Epithelial cell of umbilical artery (primary cell): ENCODE measurements around the gene VARS2. TPM values are rescaled to one million over a fixed set of nuclear protein-coding genes. Genes with fewer than 3 reads are reported as not detected.

ENCODE experiments used
- total RNA-seq: library from RNA; depleted of rRNA; stranded (reverse); fragments of >200 nt; gene quantifications from 2 replicates; pipeline ENCODE4 v1.2.3, GENCODE V29; 2014

The VARS2 gene
- total RNA-seq: 15.9 and 27.8 TPM in 2 replicates

DNA sequence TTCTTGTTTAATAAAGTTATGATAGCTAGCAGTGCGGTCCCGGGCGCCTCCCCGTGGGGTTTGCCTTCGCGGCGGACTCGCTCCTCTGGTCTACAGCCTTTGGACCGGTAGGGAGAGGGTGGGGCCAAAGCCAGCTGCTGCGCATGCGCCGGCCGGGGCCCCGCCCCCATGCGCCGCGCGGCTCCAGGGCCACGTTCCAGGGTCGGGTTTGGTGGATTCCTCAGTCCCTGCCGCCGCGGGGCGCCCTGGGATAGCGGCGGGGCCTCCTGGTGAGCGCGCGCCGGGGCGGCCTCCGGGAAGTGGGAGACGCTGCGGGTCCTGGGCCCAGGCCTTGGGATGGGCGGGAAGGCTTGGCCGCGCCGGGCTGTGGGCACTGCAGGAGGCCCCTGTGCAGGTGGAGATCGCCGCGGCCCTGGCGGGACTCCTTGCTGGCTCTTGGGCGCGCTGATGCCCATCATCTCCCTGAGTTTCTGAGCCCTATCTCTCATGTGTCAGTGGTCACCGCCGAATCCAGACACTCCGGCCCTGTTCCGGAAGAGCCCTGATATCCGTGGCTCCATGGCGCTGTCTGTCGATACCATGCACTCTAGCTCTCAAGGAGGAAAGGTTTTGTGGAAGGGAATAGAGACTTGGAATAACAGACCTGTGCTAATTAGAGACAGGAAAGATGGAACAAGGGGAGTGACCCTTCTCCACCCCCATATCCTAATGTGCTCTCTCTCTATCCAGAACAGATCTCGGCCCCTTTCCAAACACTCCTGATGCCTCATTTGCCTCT, at the start of gene VARS2:
Gene VARS2 (plus strand): TSS at position 163 of the 778 bp plus-strand sequence. CDS start 599 bp downstream, at position 762.

DNA sequence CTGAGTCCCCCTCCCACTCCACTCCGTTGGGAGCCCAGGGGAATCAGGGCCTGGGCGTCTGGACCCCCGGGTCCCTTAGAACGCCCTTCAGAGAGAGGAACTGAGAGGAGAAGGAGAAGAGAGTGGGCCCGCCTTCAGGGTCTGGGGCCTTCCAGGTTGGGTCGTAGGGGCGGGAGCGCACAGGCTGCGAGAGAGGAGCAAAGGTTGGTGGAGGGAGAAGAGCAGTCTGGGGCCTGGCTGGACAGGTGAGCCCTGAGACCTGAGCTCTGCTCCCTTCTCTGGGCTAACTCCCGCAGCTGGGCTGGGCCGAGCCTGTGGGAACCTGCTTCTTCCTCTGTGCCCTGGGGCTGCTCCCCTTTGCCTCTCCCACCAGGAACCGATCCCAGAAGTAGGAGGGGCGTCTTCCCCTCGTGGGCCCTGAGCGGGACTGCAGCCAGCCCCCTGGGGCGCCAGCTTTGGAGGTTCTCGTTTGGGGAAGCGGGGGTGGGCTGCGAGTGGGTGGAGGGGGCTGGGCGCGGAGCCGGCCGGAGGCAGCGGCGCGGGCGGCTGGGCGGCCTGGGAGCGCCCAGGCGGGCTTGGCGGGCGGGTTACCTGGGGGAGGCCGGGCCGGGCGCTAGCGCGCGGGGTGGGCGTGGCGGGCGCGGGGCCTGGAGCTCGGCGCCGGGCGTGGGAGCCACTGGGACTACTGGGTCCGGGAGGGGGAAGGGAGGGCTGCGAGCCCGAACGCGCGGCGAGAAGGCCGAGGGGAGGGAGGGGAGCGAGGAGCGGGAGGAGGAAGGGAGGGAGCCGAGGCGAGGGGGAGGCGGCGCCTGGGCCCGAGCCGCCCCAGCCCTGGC, 30.1 kb upstream of the VARS2 start, which contains the start of gene DDR1:
Gene DDR1 (plus strand): TSS at position 835 of the 836 bp plus-strand sequence. CDS start 4,211 bp downstream, outside the sequence.

DNA sequence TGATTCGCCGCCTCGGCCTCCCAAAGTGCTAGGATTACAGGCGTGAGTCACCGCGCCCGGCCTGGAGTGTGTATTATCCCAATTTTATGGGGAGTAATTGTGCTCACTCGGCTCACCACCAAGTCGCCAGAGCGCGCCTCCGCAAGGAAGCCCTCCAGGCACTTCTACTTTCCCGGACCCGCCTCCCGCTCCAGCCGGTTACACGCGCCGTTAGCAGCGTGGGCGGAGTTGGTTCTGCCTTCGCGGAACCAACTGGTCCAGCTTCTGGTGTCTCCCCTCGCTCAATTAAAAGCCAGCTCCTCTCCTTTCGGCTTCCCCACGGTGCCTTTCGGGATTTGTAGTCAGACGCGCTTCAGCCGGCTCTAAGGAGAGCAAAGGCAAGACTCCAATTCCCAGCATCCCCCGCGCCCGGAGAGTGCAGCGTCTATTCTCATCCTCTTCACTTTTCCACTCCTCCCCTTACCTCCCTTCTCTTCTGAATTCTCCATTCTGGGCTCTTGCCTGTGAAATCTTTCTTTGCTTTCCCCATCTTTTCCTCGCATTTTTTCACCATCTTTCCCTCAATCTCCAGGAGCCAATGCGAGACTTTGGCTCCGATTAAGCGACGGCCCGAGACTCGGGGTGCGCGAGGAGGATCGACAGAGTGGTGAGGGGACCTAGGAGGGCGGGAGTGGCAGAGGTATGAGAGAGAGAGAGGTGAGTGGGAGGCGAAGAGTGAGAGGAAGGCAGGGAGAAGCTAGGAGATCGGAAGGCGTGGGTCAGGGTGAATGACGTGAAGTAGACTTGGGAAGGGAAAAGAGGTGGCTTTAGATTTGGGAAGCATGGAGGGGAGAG, 6.1 kb upstream of the VARS2 start, which contains the start of gene GTF2H4:
Gene GTF2H4 (plus strand): TSS at position 450 of the 834 bp plus-strand sequence.

DNA sequence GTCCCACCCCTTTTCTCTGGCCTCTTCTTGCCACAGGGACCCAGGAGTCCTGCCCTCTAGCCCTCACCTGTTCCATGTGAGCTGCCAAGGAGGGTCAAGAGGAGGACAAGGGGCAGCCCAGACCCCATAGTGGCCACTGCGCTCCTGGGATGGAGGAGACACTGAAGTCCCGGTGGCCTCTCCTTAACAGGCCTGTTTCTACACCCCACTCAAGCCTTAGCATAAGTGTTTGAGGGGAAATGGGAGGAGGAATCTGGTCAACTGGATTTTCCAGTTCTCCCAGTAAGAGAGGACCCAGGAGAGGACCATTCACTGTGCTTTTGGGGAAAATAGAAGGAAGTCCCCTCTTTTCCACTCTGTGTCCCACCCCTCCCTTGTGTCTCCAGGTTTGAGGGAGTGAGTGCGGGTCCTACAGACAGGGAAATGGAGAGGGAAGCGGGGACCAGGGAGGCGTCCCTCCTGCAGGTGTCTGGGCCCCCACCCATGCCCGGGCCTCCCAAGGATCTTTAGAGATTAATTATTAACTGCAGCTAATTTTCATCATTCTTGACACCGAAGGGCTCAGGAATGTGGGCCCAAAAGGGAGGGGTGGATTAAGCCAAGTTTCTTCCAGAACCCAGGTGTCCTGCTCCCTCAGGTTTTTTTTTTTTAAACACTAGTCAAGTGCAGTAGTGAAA, 18.1 kb downstream of the VARS2 start, which contains the start of gene SFTA2:
Gene SFTA2 (minus strand): TSS at position 202 of the 677 bp plus-strand sequence. CDS start 74 bp downstream, at position 128.

DNA sequence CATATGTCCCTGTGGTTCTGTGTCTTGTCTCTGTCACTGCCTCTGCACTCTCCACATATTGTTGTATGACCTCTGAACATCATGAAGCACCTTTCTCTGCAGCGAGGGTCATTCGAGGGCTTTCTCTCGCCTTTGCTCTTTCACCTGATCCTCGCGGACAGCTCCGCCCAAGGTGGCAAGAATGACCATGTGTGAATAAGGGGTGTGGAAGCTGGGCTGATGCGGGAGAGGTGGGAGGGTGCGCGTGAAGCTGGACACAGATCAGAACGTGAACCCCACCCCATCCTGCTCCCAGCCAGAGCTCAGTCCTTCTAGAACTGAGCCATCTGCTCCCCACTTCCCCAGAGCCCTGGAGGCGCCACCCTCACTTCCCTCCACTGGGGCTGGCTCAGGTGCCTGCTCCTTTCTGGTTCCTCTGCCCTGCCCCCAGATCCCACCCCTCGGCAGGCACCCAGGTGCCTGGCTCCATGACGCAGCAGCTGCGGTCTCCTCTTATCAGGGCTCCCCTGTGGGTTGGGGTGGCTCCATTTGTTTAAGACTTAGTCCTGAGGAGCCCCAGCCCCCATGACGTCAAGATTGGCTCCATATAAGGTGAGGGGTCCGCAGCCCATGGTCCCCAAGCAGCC, 26.4 kb downstream of the VARS2 start, which contains the start of gene MUCL3:
Gene MUCL3 (plus strand): TSS at position 613 of the 626 bp plus-strand sequence. CDS start 27 bp downstream, outside the sequence.

Other genes with a start within 250 kb of the VARS2 start
- 38.3 and 41.0 TPM in 2 replicates for gene DHX16, start 241.2 kb upstream of the VARS2 start, total RNA-seq
- gene PPP1R18, start 227.6 kb upstream of the VARS2 start, total RNA-seq: 48.1 and 49.8 TPM in 2 replicates
- gene NRM, start 223.3 kb upstream of the VARS2 start, total RNA-seq: 1.9 and 3.8 TPM in 2 replicates
- gene MDC1, start 197.0 kb upstream of the VARS2 start, total RNA-seq: 6.2 and 7.5 TPM in 2 replicates
- 311 and 367 TPM in 2 replicates for gene TUBB, start 193.9 kb upstream of the VARS2 start, total RNA-seq
- gene FLOT1, start 171.6 kb upstream of the VARS2 start, total RNA-seq: 31.5 and 64.0 TPM in 2 replicates
- gene IER3, start 169.7 kb upstream of the VARS2 start, total RNA-seq: 160 and 166 TPM in 2 replicates
- 8.1 and 8.8 TPM in 2 replicates for gene DDR1, start 29.7 kb upstream of the VARS2 start, total RNA-seq
- 10.1 and 16.3 TPM in 2 replicates for gene GTF2H4, start 6.0 kb upstream of the VARS2 start, total RNA-seq
- not detected in 2 replicates for gene SFTA2, start 17.9 kb downstream of the VARS2 start, total RNA-seq
- gene MUCL3, start 26.7 kb downstream of the VARS2 start, total RNA-seq: not detected in 2 replicates
- not detected in 2 replicates for gene MUC21, start 69.5 kb downstream of the VARS2 start, total RNA-seq
- gene MUC22, start 96.2 kb downstream of the VARS2 start, total RNA-seq: not detected in 2 replicates
- not detected in 2 replicates for gene C6orf15, start 198.3 kb downstream of the VARS2 start, total RNA-seq
- gene PSORS1C1, start 200.6 kb downstream of the VARS2 start, total RNA-seq: 1.3 and 3.3 TPM in 2 replicates
- not detected in 2 replicates for gene CDSN, start 206.2 kb downstream of the VARS2 start, total RNA-seq
- not detected in 2 replicates for gene PSORS1C2, start 224.8 kb downstream of the VARS2 start, total RNA-seq
- 12.3 and 17.3 TPM in 2 replicates for gene CCHCR1, start 243.6 kb downstream of the VARS2 start, total RNA-seq
- 15.6 and 24.5 TPM in 2 replicates for gene TCF19, start 244.4 kb downstream of the VARS2 start, total RNA-seq